SIG-M5 treated with dmso at 0.1 percent for 504 hours (cell line): ENCODE results near the gene STEAP4.

Source experiments
- DNase-seq: peaks from one replicate; lab custom pipeline; 2025; ENCODE audit not compliant: unreplicated experiment; lab: John Stamatoyannopoulos, UW

Gene STEAP4

DNA sequence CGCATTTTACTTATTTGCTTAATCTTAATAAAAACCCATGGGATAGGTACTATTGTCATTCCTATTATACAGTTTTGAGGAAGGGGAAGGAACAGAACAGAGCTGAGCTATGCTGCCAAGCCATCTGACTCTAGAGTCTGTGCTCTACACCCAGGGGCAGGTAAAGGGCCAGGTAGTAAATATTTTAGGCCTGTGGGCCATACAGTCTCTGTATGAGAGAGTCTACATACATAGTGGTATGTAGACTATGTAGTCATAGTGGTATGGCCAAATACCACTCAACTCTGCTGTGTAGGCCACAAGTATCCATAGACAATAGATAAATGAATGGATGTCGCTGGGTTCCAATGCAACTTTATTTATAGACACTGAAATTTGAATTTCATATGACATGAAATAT lies 83.4 kb downstream of the STEAP4 start:
- no peak for DNase-seq
